Skin epidermis (tissue), 12 donors: ENCODE data around the gene FAM193A.
"Not testable (repeated sequence)": the region's sequence is repeated elsewhere in the genome, so short reads cannot be mapped to it uniquely, and the experiment has no call there.

ENCODE experiments used
- H3K27ac ChIP-seq, 21 experiments: fragments of 200-600 bp; sonication (generic) in 11 of 21; one replicate each; pipeline ENCODE4 v1.5.0; 2020; ENCODE audit warnings: mild to moderate bottlenecking in 3 of 21, inconsistent platforms in 2 of 21, moderate library complexity in 2 of 21
- H3K4me3 ChIP-seq, 7 experiments: fragments of 200-600 bp; sonication (generic) in 2 of 7; one replicate each; pipeline ENCODE4 v1.5.0; 2020; ENCODE audit warnings: inconsistent platforms in 2 of 7, mild to moderate bottlenecking in 2 of 7, moderate library complexity in 1 of 7

Gene FAM193A

GRCh38 chr4:2512396-2513135 is 23.9 kb upstream of the FAM193A start:
- H3K4me3 ChIP-seq: no peak overlapping the region
- peak overlapping the region in 1 of 21 experiments; percentile 36 for H3K27ac ChIP-seq

GRCh38 chr4:2514193-2514592 is 22.3 kb upstream of the FAM193A start:
- not testable (repeated sequence) for H3K27ac ChIP-seq, H3K4me3 ChIP-seq

GRCh38 chr4:2514944-2515343 is 21.5 kb upstream of the FAM193A start:
- not testable (repeated sequence) for H3K4me3 ChIP-seq, H3K27ac ChIP-seq

GRCh38 chr4:2515830-2516550 is 20.5 kb upstream of the FAM193A start:
- H3K27ac ChIP-seq: peak overlapping the region in 1 of 21 experiments; percentile 5
- H3K4me3 ChIP-seq: no peak overlapping the region

- peak overlapping the region in 2 of 21 experiments; percentile 5 to 26 for H3K27ac ChIP-seq
- H3K4me3 ChIP-seq: no peak overlapping the region
These were observed 19.8 kb upstream of the FAM193A start for GRCh38 chr4:2516635-2517034.

- Histone ChIP-seq H3K4me3 (no peak overlapping the region), H3K27ac (no peak overlapping the region)
These were observed 9.9 kb upstream of the FAM193A start for GRCh38 chr4:2526559-2526958.

- peak overlapping the region in 20 of 21 experiments; percentile 84 to 98 (median 94) for H3K27ac ChIP-seq
- H3K4me3 ChIP-seq: peak overlapping the region; percentile 64 to 91 (median 79)
These were observed 1.5 kb upstream of the FAM193A start for GRCh38 chr4:2534904-2535375.

- Histone ChIP-seq H3K27ac (peak overlapping the region; percentile 60 to 98 (median 93)), H3K4me3 (peak overlapping the region; percentile 64 to 91 (median 79))
These were observed 863 bp upstream of the FAM193A start for GRCh38 chr4:2535376-2536192.

GRCh38 chr4:2537011-2537830 is 774 bp downstream of the FAM193A start:
- Histone ChIP-seq H3K27ac (peak overlapping the region; percentile 63 to 98 (median 88)), H3K4me3 (peak overlapping the region; percentile 62 to 96 (median 85))

GRCh38 chr4:2543580-2544191 is 7.2 kb downstream of the FAM193A start:
- not testable (repeated sequence) for H3K4me3 ChIP-seq, H3K27ac ChIP-seq

- Histone ChIP-seq H3K27ac (no peak overlapping the region), H3K4me3 (no peak overlapping the region)
These were observed 9.0 kb downstream of the FAM193A start for GRCh38 chr4:2545321-2546013.

GRCh38 chr4:2546286-2546823 is 9.9 kb downstream of the FAM193A start:
- Histone ChIP-seq H3K27ac (no peak overlapping the region), H3K4me3 (no peak overlapping the region)

GRCh38 chr4:2546961-2547691 is 10.7 kb downstream of the FAM193A start:
- not testable (repeated sequence) for H3K27ac ChIP-seq, H3K4me3 ChIP-seq

GRCh38 chr4:2551118-2551517 is 14.7 kb downstream of the FAM193A start:
- no peak overlapping the region for H3K27ac ChIP-seq
- no peak overlapping the region for H3K4me3 ChIP-seq

GRCh38 chr4:2552806-2553205 is 16.4 kb downstream of the FAM193A start:
- Histone ChIP-seq H3K27ac (no peak overlapping the region), H3K4me3 (no peak overlapping the region)

GRCh38 chr4:2558301-2558700 is 21.9 kb downstream of the FAM193A start:
- H3K27ac ChIP-seq: no peak overlapping the region
- no peak overlapping the region for H3K4me3 ChIP-seq

- Histone ChIP-seq H3K27ac (no peak overlapping the region), H3K4me3 (no peak overlapping the region)
These were observed 23.7 kb downstream of the FAM193A start for GRCh38 chr4:2560167-2560566.
